Stimulated activated CD8-positive, alpha-beta memory T cell treated with anti-CD3 and anti-CD28 coated beads, Interleukin-7, amount 100 ng/mL, for 4 hours (primary cell): Measurements from ENCODE around the gene KCNC3.

ENCODE experiments used
- DNase-seq, 2 donors: peaks; one replicate each; pipeline ENCODE4 v3.0.0-alpha.2; 2020; ENCODE audit warnings: low read depth in 2 of 2

Gene KCNC3

GRCh38 chr19:50329146-50329925 is at the start of gene KCNC3:
KCNC3 (minus strand) TSS chr19:50329377; CDS start chr19:50329082, 295 bp downstream.
- DNase-seq, result peak; percentile 74 to 94

- DNase-seq, result no peak
Measured at GRCh38 chr19:50378863-50379236, 49.7 kb upstream of the KCNC3 start.

GRCh38 chr19:50378169-50378862 is 49.1 kb upstream of the KCNC3 start:
- no peak for DNase-seq

GRCh38 chr19:50377517-50377916 is 48.3 kb upstream of the KCNC3 start:
- no peak for DNase-seq

GRCh38 chr19:50377051-50377461 is 47.9 kb upstream of the KCNC3 start:
- peak; percentile 33 to 44 for DNase-seq

- peak; percentile 89 to 91 for DNase-seq
Measured at GRCh38 chr19:50376166-50377050, 47.2 kb upstream of the KCNC3 start, which contains the start of gene NR1H2. NR1H2 (plus strand) TSS chr19:50376457; CDS start chr19:50377606, 1,149 bp downstream.

GRCh38 chr19:50371914-50372475 is 42.8 kb upstream of the KCNC3 start:
- DNase-seq, result no peak

GRCh38 chr19:50368649-50369570 is 39.7 kb upstream of the KCNC3 start:
- DNase-seq, result peak; percentile 61

GRCh38 chr19:50365434-50366306 is 36.5 kb upstream of the KCNC3 start, which contains the start of gene NAPSA:
NAPSA (minus strand) TSS chr19:50365639; CDS start chr19:50365621, 18 bp downstream.
- DNase-seq, result no peak

- DNase-seq, result peak; percentile 35 to 38
Measured at GRCh38 chr19:50362656-50363424, 33.7 kb upstream of the KCNC3 start.

- DNase-seq, result no peak
Measured at GRCh38 chr19:50362030-50362412, 32.8 kb upstream of the KCNC3 start.

- DNase-seq, result no peak
Measured at GRCh38 chr19:50361290-50362029, 32.3 kb upstream of the KCNC3 start.

GRCh38 chr19:50359328-50359818 is 30.2 kb upstream of the KCNC3 start:
- no peak for DNase-seq

GRCh38 chr19:50358483-50359327 is 29.5 kb upstream of the KCNC3 start:
- DNase-seq, result peak; percentile 65 to 74

- DNase-seq, result peak; percentile 85 to 89
Measured at GRCh38 chr19:50357178-50358100, 28.3 kb upstream of the KCNC3 start.

GRCh38 chr19:50356691-50357177 is 27.6 kb upstream of the KCNC3 start:
- no peak for DNase-seq
